ENCODE data around the gene PPFIBP2.
"Not testable (repeated sequence)": the region's sequence is repeated elsewhere in the genome, so short reads cannot be mapped to it uniquely, and the experiment has no call there.

The PPFIBP2 gene

DNA sequence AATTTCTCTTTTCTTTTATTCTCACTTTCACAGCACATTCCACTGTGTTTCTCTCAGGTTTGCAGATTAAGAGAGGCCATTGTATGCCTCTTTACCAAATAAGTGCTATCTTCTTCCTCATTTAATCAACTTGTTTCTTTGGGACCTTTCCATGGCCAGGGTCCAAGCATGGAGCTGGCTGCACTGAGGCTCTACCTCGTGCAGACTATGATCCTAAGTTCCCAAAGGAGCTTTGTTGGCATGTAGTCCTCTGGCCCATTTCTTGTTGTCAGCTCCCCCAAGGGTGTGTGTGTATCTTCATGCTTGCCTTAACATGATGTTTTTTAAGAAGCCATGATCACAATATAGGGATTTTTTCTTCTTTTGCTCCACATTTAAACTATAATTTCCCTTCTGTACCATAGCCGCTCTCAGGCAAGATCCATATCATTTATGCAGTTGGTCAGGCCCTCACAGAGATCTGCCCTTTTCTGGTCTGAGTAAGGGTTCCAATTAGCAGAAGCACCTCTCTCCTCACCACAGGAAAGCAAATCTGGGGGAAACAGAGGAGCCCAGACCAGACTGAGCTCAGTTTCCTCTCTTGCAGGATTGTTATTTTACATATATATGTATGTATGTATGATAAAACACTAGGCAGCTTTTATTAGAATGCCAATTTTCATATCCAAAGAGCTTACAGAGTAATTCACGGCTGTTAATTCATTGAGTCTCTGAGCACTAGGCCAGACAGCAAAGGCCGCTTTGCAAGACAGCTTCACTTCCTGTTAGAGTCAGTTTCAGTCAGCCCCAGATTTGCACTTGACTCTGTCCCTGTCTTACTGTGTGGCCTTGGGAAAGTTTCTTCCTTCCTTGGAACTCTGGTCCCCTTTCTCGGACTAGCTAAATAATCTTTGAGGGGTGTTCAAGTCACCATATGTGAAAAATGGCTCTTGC is 125.2 kb downstream of the PPFIBP2 start:
- DNase-seq, result no peak

- DNase-seq, result no peak
Observed at GRCh38 chr11:7639643-7640025, 125.8 kb downstream of the PPFIBP2 start.

DNA sequence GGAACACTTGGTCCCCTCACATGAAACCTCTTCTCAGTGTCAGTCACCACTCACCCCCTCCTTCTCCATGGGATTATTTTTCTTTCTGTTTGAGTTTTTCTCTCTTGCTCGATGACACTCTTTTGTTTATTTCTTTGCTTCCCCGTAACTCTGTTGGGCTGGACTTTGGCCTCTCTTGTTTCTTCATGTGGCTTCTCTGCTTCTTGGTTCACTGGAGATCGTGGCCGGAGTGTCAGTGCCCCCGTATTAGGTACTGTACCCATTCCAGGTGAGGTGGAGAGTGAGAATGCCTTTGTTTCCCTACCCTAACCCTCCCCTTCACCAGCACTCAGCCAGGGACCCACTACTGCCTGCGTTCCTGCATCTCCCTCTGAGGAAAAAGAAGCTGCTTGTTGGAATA is 127.0 kb downstream of the PPFIBP2 start:
- no peak for DNase-seq

GRCh38 chr11:7642747-7643146 is 128.9 kb downstream of the PPFIBP2 start:
- no peak for DNase-seq

GRCh38 chr11:7643314-7643713 is 129.5 kb downstream of the PPFIBP2 start:
- DNase-seq, result no peak

- DNase-seq, result no peak
Observed at GRCh38 chr11:7645206-7645605, 131.4 kb downstream of the PPFIBP2 start.

GRCh38 chr11:7646866-7647265 is 133.1 kb downstream of the PPFIBP2 start:
- DNase-seq, result no peak

GRCh38 chr11:7648264-7648663 is 134.5 kb downstream of the PPFIBP2 start:
- DNase-seq, result no peak

GRCh38 chr11:7651140-7651551 is 137.3 kb downstream of the PPFIBP2 start:
- no peak for DNase-seq

DNA sequence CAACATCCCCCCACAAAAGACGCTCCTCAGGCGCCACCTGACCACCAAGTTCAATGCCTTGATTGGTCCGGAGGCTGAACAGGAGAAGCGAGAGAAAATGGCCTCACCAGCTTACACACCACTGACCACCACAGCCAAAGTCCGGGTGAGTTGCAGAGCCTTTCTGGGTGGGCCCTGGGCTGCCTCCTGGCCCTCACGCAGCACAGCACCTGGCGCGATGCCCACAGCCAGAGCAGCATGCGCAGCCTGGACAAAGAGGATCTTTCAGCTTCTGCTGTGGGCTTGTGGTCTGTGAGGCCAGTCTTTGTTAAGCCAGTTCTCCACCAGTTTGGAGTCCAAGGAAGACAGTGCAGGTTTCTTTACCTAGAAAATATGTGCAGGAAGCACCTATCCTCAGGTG is 137.9 kb downstream of the PPFIBP2 start:
- DNase-seq, result no peak

GRCh38 chr11:7654195-7654705 is 140.5 kb downstream of the PPFIBP2 start:
- no peak for DNase-seq

- DNase-seq, result no peak
Observed at GRCh38 chr11:7655253-7656217, 141.7 kb downstream of the PPFIBP2 start.

GRCh38 chr11:7656704-7657103 is 142.9 kb downstream of the PPFIBP2 start:
- no peak for DNase-seq

DNA sequence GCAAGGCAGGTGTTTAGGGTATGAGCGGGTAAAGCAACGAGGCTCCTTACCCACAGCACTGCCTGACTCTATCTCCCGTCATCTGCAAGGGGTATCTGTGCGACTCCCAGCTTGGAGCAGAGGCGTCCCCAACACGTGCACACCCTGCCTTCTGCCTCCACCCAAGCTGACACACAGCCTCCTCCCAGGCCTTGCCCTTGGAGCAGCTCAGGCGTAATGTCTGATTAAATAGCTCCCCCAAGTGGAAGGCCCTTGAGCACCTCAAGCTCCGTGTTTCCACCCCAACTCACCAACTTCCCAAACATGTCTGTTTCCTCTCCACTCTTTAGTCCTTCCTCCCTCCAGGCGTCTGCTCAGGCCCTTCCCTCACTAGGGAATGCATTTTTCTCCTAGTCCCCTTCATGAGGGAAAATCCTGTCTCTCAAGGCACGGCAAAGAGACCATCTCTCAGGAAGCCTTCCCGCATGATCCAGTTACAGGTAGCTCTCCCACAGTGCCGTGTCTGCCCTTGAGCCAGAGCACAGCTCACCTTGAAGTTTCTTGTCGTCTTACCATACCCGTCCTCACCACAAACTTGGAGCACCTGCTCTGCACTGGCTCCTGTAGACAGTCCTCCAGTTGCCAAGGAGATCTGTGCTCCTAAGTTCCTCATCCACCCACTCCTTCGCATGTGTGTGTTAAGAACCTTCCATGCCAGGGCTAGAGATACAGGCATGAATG is 143.7 kb downstream of the PPFIBP2 start:
- no peak for DNase-seq

GRCh38 chr11:7663531-7663930 is 149.7 kb downstream of the PPFIBP2 start:
- not testable (repeated sequence) for DNase-seq

DNA sequence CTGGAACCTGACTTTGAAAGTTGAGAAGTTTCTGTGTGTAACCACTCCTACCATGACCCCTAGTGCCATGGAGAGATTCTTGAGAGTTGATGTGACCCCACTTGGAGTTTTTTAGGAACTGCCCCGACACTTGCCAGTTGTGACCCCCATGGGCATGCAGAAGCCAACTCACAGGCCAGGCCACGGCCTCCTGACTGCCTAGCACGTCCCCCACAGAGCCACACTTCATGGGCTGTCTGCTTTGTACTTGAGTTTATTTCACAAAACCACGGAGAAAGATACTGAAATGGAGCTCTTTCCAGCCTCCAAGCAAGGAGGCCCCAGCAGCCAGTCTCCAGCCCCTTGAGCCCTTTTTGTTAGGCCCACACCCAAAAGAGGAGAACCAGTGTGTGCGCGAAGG is 151.1 kb downstream of the PPFIBP2 start:
- no peak for DNase-seq

DNA sequence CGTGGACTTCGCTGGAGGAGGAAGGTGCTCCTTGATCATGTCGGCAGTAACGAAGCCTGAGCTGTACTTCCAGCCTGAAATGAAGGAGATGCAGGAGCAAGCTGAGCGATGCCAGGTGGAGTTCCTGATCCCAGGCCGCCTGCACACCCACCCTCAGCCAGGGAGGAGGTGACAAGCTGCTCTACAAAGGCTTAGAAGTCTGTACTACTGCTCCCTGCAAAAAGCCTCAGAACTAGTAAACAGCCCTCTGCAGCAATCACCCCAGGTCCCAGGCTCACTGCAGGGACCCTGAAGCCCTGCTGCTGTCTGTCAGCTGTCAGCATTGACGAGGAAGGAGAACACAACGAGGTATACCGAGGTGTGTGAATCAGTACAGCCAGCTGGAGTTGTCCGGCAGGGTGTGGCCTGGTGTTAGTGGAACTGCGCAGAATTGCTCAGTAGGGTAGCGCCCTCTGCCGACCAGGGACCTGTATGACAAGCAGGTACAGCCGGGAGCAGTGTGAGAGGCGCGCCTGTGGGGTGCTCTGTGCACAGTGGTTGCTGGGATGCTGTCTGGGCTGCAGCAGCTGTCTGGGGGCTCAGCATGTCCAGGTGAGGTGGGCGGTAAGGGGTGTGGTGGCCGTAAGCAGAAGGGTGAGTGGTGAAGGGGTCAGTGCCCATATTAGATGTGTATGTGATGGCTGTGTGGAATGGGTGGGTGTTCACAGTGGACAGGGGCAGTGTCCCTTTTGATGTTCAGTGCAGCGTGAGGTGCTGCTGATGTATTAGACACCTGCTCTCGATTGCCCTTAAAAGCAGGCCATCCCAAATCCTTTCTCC is 151.9 kb downstream of the PPFIBP2 start:
- DNase-seq, result peak; percentile 91

- no peak for DNase-seq
Observed at GRCh38 chr11:7666292-7666866, 152.6 kb downstream of the PPFIBP2 start.

DNA sequence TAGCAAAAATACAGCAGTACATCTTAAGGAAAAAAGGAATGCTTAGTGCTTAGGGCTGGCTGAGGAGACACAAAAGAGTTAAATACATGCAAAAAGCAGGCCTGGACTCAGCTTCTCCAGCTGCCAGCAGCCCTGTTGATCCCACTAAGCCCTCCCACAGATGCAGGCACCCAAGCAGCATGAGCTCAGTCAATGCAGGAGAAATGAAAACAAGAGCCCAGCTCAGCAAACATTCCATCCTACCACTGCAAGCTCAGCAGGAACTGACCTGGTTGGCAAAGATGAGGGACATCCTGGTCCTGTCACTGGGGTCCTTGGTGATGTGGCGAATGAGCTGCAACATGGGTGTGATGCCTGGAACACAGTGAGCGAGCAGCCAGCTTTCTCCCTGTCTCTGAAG is 153.7 kb downstream of the PPFIBP2 start:
- DNase-seq, result no peak

DNA sequence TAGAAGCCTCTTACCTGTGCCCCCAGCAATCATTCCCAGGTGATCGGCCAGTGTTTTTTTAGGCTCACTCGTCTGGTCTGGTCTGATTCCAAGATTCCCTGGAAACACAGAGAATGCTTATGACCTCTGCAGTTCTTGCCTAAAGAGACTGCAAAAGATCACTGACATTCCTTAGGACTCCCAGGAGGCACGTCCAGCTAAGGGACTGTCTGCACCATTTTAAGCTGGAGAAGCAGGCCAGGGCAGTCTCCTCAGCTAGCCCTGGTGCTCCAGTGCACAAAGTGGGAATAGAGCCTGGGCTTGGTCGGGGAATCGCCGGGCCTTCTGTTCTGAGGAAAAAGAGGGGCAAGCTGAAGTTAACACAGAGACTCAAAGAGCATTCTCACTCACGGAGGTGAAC is 154.7 kb downstream of the PPFIBP2 start:
- no peak for DNase-seq

DNA sequence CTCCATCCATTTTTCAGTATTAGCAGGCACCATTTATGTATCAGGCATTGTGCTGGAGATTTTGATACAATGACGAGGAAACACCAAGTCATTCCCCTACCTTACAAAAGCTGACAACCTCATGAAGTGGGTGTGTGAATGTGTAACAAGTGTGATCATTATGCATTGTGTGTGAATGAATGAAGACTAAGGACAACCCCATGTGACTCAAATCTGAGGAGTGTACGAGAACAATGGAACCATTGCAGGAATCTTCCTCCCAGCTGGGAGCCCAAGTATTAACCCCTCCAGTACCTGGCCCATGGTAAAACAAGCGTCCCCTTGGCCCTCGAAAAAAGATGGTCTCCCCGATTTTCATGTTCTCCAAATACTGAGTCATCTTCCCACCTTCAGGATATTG is 155.1 kb downstream of the PPFIBP2 start:
- no peak for DNase-seq

Measured in activated effector memory CD4-positive, alpha-beta T cell treated with anti-CD3 and anti-CD28 coated beads, Interleukin-2, amount 50 U/mL, for 16 hours (primary cell).